ENCODE data around the gene LRP11. TPM values are rescaled to one million over a fixed set of nuclear protein-coding genes. Genes with fewer than 3 reads are reported as not detected.

The LRP11 gene
- polyA plus RNA-seq, 1 donor from 2014 or later, result 57.0 TPM

DNA sequence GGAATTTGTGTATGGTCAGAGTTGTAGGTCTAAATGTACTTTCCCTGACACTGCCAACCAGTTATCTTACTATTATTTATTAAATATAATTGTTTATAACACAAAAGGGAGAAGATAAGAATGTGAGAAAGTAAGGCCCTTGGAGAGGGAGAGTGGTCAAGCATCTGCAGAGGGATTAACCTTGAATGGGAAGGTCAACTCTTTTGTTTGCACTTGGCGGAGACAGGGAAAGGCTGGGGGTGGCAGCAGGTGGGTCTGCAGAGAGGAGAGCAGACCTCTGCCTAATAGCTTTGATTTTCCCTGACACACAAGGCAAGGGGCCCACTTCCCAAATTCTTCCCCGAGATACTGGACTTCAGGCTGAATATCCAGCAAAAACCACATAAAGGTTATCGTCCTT is 4.2 kb downstream of the LRP11 start:
- Histone ChIP-seq H3K4me3 (ENCODE audit: low read length) (peak overlapping the region; percentile 70), H3F3A (ENCODE audit: insufficient read depth, low read length, poor library complexity, severe bottlenecking) (no peaks in the 10 kb centered on the region), H3K9ac (ENCODE audit: low read length) (no peak overlapping the region), H3K79me2 (replicated peaks; ENCODE audit: insufficient read depth, low read length) (peaks cover 27% of the 10 kb centered on the region), H4K20me1 (ENCODE audit: insufficient read depth) (no peaks in the 10 kb centered on the region), H3K36me3 (ENCODE audit: insufficient read depth, low read length) (no peaks in the 10 kb centered on the region), H3K27me3 (ENCODE audit: insufficient read depth, low read depth, low read length) (no peaks in the 10 kb centered on the region), H2AFZ (ENCODE audit: low read depth, low read length) (no peak overlapping the region), H3K9me2 (ENCODE audit: insufficient read depth, low read length) (no peaks in the 10 kb centered on the region), H3K4me2 (ENCODE audit: low read length) (no peak overlapping the region), H3K27ac (ENCODE audit: low read length) (no peak overlapping the region), H3K9me3 (ENCODE audit: low read length) (no peaks in the 10 kb centered on the region)
- TF ChIP-seq RAD21 (conservative IDR thresholded peaks at IDR 0.05), result no peak
- TF ChIP-seq, protein P1, sequence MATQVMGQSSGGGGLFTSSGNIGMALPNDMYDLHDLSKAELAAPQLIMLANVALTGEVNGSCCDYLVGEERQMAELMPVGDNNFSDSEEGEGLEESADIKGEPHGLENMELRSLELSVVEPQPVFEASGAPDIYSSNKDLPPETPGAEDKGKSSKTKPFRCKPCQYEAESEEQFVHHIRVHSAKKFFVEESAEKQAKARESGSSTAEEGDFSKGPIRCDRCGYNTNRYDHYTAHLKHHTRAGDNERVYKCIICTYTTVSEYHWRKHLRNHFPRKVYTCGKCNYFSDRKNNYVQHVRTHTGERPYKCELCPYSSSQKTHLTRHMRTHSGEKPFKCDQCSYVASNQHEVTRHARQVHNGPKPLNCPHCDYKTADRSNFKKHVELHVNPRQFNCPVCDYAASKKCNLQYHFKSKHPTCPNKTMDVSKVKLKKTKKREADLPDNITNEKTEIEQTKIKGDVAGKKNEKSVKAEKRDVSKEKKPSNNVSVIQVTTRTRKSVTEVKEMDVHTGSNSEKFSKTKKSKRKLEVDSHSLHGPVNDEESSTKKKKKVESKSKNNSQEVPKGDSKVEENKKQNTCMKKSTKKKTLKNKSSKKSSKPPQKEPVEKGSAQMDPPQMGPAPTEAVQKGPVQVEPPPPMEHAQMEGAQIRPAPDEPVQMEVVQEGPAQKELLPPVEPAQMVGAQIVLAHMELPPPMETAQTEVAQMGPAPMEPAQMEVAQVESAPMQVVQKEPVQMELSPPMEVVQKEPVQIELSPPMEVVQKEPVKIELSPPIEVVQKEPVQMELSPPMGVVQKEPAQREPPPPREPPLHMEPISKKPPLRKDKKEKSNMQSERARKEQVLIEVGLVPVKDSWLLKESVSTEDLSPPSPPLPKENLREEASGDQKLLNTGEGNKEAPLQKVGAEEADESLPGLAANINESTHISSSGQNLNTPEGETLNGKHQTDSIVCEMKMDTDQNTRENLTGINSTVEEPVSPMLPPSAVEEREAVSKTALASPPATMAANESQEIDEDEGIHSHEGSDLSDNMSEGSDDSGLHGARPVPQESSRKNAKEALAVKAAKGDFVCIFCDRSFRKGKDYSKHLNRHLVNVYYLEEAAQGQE (IDR thresholded peaks at IDR 0.05; ENCODE audit: borderline replicate concordance), result no peak

DNA sequence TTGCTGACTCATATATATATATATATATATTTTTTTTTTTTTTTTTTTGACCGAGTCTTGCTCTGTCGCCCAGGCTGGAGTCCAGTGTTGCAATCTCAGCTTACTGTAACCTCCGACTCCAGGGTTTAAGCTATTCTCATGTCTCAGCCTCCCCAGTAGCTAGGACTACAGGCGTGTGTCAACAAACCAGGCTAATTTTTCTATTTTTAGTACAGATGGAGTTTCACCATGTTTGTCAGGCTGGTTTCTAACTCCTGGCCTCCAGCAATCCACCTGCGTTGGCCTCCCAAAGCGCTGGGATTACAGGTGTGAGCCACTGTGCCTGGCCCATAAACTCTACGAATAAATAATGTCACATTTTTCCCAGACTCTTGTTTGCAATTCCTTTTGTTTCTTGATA is 4.8 kb downstream of the LRP11 start:
- no peaks in the 10 kb centered on the region for H3K9me2 ChIP-seq (ENCODE audit: insufficient read depth, low read length)
- TF ChIP-seq EP300 (conservative IDR thresholded peaks at IDR 0.05; ENCODE audit: poor library complexity, severe bottlenecking) (no peak), TAF1 (IDR thresholded peaks at IDR 0.05; ENCODE audit: low read depth) (no peak), RAD21 (conservative IDR thresholded peaks at IDR 0.05) (no peak), POLR2AphosphoS5 (IDR thresholded peaks at IDR 0.05) (no peak), EZH2 (IDR thresholded peaks at IDR 0.05; ENCODE audit: borderline replicate concordance, insufficient read depth, low read length, poor library complexity, severe bottlenecking) (no peak), MXI1 (conservative IDR thresholded peaks at IDR 0.05; ENCODE audit: poor library complexity, severe bottlenecking) (no peak), SMC3 (conservative IDR thresholded peaks at IDR 0.05; ENCODE audit: poor library complexity) (no peak)
- TF ChIP-seq, protein P1 (IDR thresholded peaks at IDR 0.05; ENCODE audit: borderline replicate concordance), result no peak
- TF ChIP-seq, protein P2, sequence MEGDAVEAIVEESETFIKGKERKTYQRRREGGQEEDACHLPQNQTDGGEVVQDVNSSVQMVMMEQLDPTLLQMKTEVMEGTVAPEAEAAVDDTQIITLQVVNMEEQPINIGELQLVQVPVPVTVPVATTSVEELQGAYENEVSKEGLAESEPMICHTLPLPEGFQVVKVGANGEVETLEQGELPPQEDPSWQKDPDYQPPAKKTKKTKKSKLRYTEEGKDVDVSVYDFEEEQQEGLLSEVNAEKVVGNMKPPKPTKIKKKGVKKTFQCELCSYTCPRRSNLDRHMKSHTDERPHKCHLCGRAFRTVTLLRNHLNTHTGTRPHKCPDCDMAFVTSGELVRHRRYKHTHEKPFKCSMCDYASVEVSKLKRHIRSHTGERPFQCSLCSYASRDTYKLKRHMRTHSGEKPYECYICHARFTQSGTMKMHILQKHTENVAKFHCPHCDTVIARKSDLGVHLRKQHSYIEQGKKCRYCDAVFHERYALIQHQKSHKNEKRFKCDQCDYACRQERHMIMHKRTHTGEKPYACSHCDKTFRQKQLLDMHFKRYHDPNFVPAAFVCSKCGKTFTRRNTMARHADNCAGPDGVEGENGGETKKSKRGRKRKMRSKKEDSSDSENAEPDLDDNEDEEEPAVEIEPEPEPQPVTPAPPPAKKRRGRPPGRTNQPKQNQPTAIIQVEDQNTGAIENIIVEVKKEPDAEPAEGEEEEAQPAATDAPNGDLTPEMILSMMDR (IDR thresholded peaks at IDR 0.05; ENCODE audit: poor library complexity, severe bottlenecking), result no peak
- no peak overlapping the region for H3K4me2 ChIP-seq (ENCODE audit: low read length)
- no peaks in the 10 kb centered on the region for H4K20me1 ChIP-seq (ENCODE audit: insufficient read depth)
- no peaks in the 10 kb centered on the region for H3K27me3 ChIP-seq (ENCODE audit: insufficient read depth, low read depth, low read length)
- H3F3A ChIP-seq (ENCODE audit: insufficient read depth, low read length, poor library complexity, severe bottlenecking), result no peaks in the 10 kb centered on the region
- no peaks in the 10 kb centered on the region for H3K9me3 ChIP-seq (ENCODE audit: low read length)
- no peak overlapping the region for H2AFZ ChIP-seq (ENCODE audit: low read depth, low read length)
- H3K79me2 ChIP-seq (replicated peaks; ENCODE audit: insufficient read depth, low read length), result peaks cover 27% of the 10 kb centered on the region
- H3K36me3 ChIP-seq (ENCODE audit: insufficient read depth, low read length), result no peaks in the 10 kb centered on the region
- H3K27ac ChIP-seq (ENCODE audit: low read length), result no peak overlapping the region
- no peak overlapping the region for H3K4me3 ChIP-seq (ENCODE audit: low read length)
- H3K9ac ChIP-seq (ENCODE audit: low read length), result no peak overlapping the region

Data from neural cell (in vitro differentiated cells).